OCI-LY1 (cell line): ENCODE measurements around the gene CAD.

ENCODE experiments used
- H2AFZ ChIP-seq: fragments of 200-600 bp; sonication (generic), shearing (Covaris generic); 2 replicates; pipeline ENCODE4 v1.6.0; 2014; ENCODE audit warnings: antibody characterized with exemption, mild to moderate bottlenecking, low read length
- H3F3A ChIP-seq: fragments of 200-600 bp; sonication (generic), shearing (Covaris generic); 2 replicates; pipeline ENCODE4 v1.6.0; 2014; ENCODE audit warnings: mild to moderate bottlenecking, antibody characterized with exemption, low read length, moderate library complexity; ENCODE audit not compliant: insufficient read depth
- H3K27ac ChIP-seq: fragments of 200-600 bp; sonication (generic); 2 replicates; pipeline ENCODE4 v1.5.1; 2014; ENCODE audit warnings: low read length, mixed run types, mild to moderate bottlenecking, low read depth; ENCODE audit not compliant: poor library complexity, severe bottlenecking
- H3K27me3 ChIP-seq: fragments of 200-600 bp; sonication (generic); 2 replicates; pipeline ENCODE4 v1.6.0; 2014; ENCODE audit warnings: antibody characterized with exemption, mild to moderate bottlenecking, low read length, moderate library complexity; ENCODE audit not compliant: insufficient read depth
- H3K36me3 ChIP-seq: fragments of 200-600 bp; sonication (generic); 2 replicates; pipeline ENCODE4 v1.6.1; 2014; ENCODE audit warnings: mild to moderate bottlenecking, antibody characterized with exemption, low read length, moderate library complexity, mixed read lengths; ENCODE audit not compliant: insufficient read depth
- H3K4me1 ChIP-seq: fragments of 200-600 bp; sonication (generic); 2 replicates; pipeline ENCODE4 v1.5.1; 2014; ENCODE audit warnings: mild to moderate bottlenecking, low read length, moderate library complexity; ENCODE audit not compliant: insufficient read depth, severe bottlenecking
- H3K4me2 ChIP-seq: fragments of 200-600 bp; sonication (generic), shearing (Covaris generic); 2 replicates; pipeline ENCODE4 v1.6.1; 2014; ENCODE audit warnings: low read length
- H3K4me3 ChIP-seq: fragments of 200-600 bp; sonication (generic); 2 replicates; pipeline ENCODE4 v1.5.1; 2014; ENCODE audit warnings: low read length, low read depth, mild to moderate bottlenecking, mixed read lengths; ENCODE audit not compliant: poor library complexity, severe bottlenecking
- H3K79me2 ChIP-seq: fragments of 200-600 bp; shearing (Covaris generic); 2 replicates; pipeline ENCODE4 v1.6.1; 2016; ENCODE audit warnings: mixed run types, low read length, mixed read lengths; ENCODE audit not compliant: insufficient read depth
- H3K9ac ChIP-seq: fragments of 200-600 bp; sonication (generic), shearing (Covaris generic); 2 replicates; pipeline ENCODE4 v1.6.1; 2014; ENCODE audit warnings: mild to moderate bottlenecking, low read length, mixed read lengths
- H3K9me2 ChIP-seq: fragments of 200-600 bp; sonication (generic), shearing (Covaris generic); 2 replicates; pipeline ENCODE4 v1.6.1; 2014; ENCODE audit warnings: low read depth, mild to moderate bottlenecking, low read length, mixed read lengths
- H3K9me3 ChIP-seq: fragments of 200-600 bp; shearing (Covaris generic); 2 replicates; pipeline ENCODE4 v1.6.1; 2014; ENCODE audit warnings: low read length, mixed read lengths
- H4K20me1 ChIP-seq: fragments of 200-600 bp; sonication (generic), shearing (Covaris generic); 2 replicates; pipeline ENCODE4 v1.6.0; 2016; ENCODE audit warnings: mild to moderate bottlenecking, low read length; ENCODE audit not compliant: insufficient read depth
- CTCF ChIP-seq: fragments of 200-600 bp; sonication (generic), shearing (Covaris generic); IDR thresholded peaks from 2 replicates; pipeline ENCODE4 v1.5.1; 2017; ENCODE audit warnings: mild to moderate bottlenecking, antibody characterized with exemption, low read length, moderate library complexity, mixed read lengths
- EZH2 ChIP-seq: fragments of 200-600 bp; sonication (generic), shearing (Covaris generic); IDR thresholded peaks from 2 replicates; pipeline ENCODE4 v1.8.0; 2017; ENCODE audit warnings: borderline replicate concordance, mixed run types, mild to moderate bottlenecking, antibody characterized with exemption, low read length, moderate library complexity, mixed read lengths

Gene CAD

GRCh38 chr2:27249159-27249890 lies 32.2 kb downstream of the CAD start:
- H4K20me1 ChIP-seq: no peaks in the 10 kb centered on the region
- H3K4me3 ChIP-seq: no peak overlapping the region
- H3K79me2 ChIP-seq: no peaks in the 10 kb centered on the region
- peaks cover 10% of the 10 kb centered on the region for H3K36me3 ChIP-seq
- no peaks in the 10 kb centered on the region; the same call in 1 of the 2 replicates for H3F3A ChIP-seq
- no peaks in the 10 kb centered on the region for H3K9me3 ChIP-seq
- no peak overlapping the region for H2AFZ ChIP-seq
- H3K27ac ChIP-seq: no peak overlapping the region
- H3K4me2 ChIP-seq: no peak overlapping the region
- no peaks in the 10 kb centered on the region for H3K27me3 ChIP-seq
- TF ChIP-seq CTCF: no peak
- no peak for TF ChIP-seq EZH2
- no peaks in the 10 kb centered on the region for H3K9me2 ChIP-seq
- no peak overlapping the region for H3K9ac ChIP-seq
- H3K4me1 ChIP-seq: peaks cover 10% of the 10 kb centered on the region

- H2AFZ ChIP-seq: no peak overlapping the region
- H4K20me1 ChIP-seq: no peaks in the 10 kb centered on the region
- H3K27me3 ChIP-seq: no peaks in the 10 kb centered on the region
- no peaks in the 10 kb centered on the region for H3K9me3 ChIP-seq
- TF ChIP-seq EZH2 (no peak), CTCF (peak; percentile 90)
- H3K4me3 ChIP-seq: no peak overlapping the region
- H3K36me3 ChIP-seq: peaks cover 3% of the 10 kb centered on the region
- no peak overlapping the region for H3K27ac ChIP-seq
- H3K4me2 ChIP-seq: peak overlapping the region; percentile 37; the same call in 1 of the 2 replicates
- peaks cover 10% of the 10 kb centered on the region for H3K4me1 ChIP-seq
- H3F3A ChIP-seq: no peaks in the 10 kb centered on the region; the same call in 1 of the 2 replicates
- H3K79me2 ChIP-seq: no peaks in the 10 kb centered on the region
- no peaks in the 10 kb centered on the region for H3K9me2 ChIP-seq
- H3K9ac ChIP-seq: no peak overlapping the region; the same call in 1 of the 2 replicates
These were observed 32.9 kb downstream of the CAD start for GRCh38 chr2:27249891-27250651.

GRCh38 chr2:27250652-27251379 lies 33.6 kb downstream of the CAD start:
- Histone ChIP-seq H3K27me3 (no peaks in the 10 kb centered on the region), H2AFZ (no peak overlapping the region), H3K4me1 (peaks cover 10% of the 10 kb centered on the region), H3K4me2 (no peak overlapping the region; the same call in 1 of the 2 replicates), H3K4me3 (no peak overlapping the region), H4K20me1 (no peaks in the 10 kb centered on the region), H3K9ac (no peak overlapping the region; the same call in 1 of the 2 replicates), H3K36me3 (no peaks in the 10 kb centered on the region), H3K9me2 (no peaks in the 10 kb centered on the region), H3K9me3 (no peaks in the 10 kb centered on the region), H3F3A (no peaks in the 10 kb centered on the region; the same call in 1 of the 2 replicates), H3K79me2 (no peaks in the 10 kb centered on the region), H3K27ac (no peak overlapping the region)
- TF ChIP-seq CTCF: no peak
- no peak for TF ChIP-seq EZH2
